ENCODE measurements around the gene SDK1. TPM values are rescaled to one million over a fixed set of nuclear protein-coding genes. Genes with fewer than 3 reads are reported as not detected.

SDK1 gene
- polyA plus RNA-seq, 1 donor, result 7.1 TPM

DNA sequence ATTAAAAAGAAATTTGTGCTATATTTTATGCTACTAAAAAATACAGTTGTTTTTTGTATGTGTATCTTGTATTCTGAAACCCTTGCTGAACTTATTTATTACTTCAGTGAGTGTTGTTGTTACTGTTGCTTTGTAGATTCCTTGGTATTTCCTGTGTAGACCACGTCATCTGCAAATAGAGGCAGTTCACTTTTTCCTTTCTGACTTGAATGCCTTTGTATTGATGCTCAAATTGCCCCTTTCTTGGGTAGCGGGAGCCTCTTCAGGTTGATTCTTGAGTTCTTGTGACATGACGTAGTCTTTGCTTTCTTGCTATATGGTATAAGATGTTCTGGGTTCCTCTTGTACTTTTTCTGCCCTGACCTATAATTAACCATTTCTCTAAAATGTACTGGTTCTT is 504.1 kb downstream of the SDK1 start:
- DNase-seq, result no peak

DNA sequence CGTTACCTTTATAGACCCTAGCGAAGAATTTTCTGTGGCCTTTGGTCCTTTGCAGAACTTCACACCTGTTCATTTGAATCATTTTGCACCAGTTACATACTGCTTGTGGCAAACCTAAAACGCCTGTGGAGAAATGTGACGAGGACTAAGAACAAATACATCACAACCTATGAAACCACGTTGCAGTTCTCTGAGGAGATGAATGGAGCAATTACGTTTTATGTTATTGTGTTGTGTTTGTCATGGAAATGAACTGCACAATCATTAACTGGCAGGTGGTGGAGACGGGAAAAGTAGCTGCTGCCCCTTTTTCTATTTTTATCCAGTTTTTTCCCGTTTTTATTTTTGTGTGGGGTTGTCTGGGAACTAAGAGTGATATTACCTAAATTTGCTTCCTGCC is 505.5 kb downstream of the SDK1 start:
- DNase-seq, result no peak

DNA sequence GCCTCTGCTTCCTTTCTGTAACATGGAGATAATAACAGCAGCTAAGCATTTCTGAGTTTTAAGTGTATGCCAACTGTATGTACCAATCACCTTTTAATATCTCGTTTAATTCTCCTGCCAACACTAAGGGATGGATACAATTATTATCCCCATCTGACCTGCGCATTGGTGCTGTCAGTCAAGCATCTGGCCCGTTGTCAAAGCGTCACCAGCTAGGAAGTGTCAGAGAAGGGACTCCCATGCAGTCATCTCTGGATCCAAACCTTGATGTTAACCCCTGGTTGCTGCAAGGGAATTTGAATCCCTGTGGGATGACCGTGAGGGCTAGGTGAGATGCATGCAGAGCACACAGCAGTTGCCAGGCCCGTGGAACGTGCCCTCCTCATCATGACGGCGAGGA is 506.8 kb downstream of the SDK1 start:
- no peak for DNase-seq

DNA sequence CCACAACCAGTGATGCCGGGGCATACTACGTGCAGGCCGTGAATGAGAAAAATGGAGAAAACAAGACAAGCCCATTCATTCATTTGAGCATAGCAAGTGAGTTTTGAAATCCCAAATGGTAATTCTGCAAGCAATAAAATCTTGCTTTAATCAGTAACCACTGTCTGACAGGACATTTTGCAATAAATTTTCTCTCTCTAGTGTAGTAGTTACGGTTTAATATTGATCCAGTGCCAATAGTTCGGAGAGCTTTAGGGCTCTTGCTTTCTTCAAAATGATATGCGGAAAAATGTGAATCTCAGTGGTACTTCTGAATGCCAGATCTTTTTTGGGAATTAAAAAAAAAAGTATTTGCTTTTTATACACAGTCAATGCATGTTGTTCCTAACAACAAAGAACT is 520.4 kb downstream of the SDK1 start:
- no peak for DNase-seq

DNA sequence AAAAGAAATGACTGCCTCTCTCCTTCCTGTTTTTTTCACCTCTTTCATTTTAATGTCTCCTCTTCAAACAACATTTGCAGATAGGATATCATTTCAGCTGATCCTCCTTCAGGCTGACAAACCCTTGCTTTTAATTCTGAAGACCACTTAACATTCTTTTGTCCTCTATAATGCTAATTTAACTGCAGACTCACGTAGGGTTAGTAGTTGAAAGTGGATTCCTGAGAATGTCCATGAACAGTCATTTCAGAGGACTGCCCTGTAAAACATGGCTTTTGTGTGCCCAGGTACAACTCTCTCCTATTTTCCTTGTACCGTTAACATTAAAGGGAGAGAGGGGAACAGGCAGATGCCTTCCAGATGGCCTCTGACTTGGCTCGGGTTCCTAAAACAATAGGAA is 524.4 kb downstream of the SDK1 start:
- DNase-seq, result no peak

DNA sequence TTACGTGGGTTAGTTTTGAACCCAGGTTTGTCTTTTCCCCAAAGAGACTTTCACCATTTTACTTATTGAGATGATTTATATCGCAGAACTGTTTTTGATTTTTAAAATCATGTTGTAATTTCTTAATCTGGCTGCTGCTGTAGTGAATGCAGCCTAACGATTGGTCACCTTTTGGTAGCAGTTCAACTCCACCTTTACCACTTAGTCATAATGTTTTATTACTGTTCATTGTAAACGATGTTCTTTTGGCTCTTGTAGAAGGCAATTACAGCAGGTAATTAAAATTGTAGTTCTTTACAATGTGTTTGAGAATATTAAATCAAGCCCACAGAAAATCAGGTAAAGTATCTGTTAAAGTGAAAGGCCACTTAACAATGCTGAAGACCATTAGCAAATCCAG is 531.1 kb downstream of the SDK1 start:
- DNase-seq, result no peak

DNA sequence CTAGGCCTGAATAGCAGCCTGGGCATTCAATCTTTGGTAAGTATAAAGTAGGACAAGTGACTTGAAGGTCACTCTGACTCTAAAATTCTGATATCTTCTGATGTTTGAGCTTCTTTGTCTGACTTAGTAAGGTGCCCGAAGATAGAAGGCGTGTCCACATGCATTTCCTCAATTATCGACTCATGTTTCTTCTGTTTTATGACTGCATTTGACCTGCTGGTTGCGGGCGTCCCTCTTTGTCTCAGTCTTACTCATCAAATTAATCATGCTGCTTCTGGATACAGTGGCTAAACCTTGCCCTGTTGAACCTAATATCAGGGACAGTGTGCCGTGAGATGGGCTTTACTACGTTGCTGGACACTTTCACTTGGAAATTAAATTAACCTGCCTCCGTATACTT is 534.1 kb downstream of the SDK1 start:
- no peak for DNase-seq

DNA sequence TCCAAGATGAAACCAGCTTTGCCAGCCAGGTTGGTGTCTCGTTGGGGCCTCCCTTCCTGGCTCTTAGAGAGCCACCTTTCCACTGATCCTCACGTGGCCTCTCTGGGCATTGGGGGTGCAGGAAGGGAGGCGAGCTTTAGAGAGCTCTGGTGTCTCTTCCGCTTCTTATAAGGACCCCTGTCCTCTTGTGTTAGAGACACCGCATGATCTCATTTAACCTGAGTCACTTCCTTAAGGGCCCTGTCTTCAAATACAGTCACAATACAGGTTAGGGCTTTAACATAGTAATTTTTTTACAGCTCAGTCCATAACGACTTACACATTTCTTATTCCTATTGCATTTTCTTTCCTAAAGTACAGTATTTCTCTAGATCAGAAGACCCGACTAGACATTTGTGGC is 535.8 kb downstream of the SDK1 start:
- no peak for DNase-seq

DNA sequence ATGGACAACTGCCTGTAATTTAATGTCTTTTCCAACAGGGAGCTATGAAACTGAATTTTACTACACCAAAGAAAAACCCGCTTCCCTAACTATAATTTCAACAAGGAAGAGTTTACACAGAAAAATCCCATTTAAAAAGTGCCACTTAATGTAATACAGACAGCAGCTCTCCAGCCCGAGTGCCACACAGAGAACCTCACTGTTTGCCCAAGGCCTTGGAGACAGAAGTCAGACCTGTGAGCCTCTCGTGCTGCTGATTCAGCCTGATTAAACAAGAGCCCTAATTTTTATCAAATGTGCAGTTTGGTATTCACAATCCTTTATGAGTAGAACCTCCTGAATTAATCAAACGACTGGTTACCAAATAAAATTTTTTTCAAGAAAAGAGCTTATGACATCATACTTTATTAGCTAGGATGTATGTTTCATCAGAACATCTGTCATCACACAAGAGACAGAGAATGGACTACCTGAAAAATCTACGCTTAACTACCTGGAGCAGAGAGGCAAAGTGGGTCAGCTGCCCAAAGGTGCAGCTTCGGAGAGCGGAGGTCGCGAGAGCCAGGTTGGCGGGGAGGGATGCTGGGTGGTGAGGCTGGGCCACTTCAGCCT is 543.6 kb downstream of the SDK1 start:
- DNase-seq, result no peak

DNA sequence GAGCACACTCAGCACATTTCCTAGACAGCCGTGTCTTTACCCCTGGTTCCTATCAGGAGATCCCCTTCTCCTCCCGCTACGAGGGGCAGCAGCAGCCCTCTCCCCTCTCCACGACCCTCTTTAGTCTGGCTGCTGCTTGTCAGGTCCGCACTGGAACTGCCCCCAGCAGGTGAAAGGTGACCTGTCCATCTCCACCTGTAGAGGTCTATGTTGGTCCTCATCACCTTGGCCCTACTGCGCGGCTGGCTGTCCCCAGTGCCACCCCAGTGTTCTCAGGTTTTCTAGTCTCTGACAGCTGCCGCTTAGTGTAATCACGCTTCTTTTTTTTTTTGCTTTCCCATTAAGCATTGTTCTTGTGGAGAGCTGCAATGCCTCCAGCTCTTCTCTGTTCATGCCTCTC is 545.7 kb downstream of the SDK1 start:
- DNase-seq, result no peak

DNA sequence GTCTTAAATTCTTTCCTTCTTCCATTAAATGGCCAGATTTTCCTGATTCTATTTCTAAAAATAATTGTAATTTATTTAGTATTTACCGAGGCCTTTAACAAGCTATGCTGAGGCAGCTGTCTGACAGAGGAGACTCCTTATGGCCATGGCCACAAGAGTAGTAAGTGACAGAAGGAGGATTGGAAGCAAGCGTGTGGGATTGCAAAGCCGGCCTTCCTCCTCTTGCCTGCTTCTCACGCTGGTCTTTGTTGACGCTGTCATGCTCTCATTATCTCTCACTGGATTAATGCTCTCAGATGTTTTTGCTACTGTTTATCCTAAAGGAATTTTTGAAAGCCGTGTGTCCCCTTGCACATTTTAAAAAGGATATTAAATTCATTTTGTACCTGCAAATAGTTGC is 546.3 kb downstream of the SDK1 start:
- DNase-seq, result no peak

DNA sequence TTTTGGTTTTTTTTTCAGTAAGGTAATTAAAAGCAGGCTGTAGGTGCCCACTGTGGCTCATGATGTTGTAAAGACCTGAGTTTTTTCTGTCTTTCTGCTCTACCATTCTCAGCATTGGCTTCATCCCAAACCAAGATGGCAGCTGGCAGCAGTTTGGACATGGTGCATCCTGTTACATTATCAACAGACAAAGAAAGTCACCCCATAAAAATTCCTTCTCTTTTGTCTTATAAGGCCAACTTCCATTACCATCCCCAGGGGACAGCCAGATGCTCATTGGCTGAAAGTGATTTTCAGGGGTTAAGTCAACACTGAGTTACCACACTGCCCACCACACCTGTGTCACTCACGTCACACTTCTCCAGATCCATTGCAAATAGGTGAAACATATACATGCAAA is 558.4 kb downstream of the SDK1 start:
- no peak for DNase-seq

DNA sequence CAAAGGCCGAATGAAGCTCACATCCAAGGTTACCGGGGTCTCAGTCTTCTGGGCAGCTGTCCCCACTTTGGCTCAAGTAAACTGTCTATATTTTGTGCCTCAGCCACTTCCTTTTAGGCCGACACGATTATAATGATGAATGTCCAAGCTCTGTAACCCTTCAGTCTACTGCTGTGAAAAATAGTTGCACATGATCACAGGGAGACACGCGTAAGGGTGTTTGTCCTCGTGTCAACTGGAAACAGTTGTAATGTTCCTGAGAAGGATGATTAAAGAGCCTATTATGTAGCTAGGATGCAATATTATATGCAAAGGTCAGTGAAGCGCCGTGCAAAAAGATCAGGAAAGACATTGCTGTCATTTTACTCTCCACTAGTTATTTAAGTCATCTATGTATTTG is 559.9 kb downstream of the SDK1 start:
- DNase-seq, result no peak

DNA sequence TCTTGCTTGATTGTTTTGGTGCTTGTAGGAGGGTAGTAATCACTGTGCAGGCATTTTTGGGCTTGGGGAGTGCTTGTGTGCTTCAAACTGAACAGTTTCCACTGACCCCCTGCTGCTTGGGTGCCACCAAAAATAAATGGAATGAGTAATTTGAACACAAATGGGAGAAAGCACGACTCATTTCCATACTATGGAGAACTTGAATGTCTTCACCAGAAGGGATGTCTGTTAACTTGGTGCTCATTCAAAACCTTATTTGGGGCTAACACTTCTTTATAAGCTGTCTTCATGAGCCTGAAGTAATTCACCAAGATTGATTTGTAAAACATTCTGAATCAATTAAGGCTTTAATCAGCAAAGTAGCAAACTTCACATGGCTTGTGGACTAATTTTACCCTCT is 560.3 kb downstream of the SDK1 start:
- no peak for DNase-seq

DNA sequence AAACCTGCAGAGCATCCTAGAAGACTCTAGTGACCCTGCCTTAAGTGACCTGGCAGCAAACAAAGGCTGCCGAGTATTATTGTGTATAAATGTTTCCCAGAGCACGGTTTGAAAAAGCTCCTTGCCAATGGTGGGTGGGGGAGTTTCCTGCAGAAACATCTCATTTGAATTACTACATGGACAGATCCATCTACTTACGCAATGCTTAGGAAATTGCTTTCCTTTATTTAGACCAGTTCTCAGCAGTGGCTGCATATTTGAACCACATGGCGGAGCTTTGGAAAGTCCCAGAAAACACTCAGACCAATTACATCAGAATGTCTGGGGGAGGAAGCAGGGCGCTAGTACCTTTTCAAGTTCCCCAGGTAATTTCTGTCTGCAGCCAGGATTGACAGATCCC is 560.9 kb downstream of the SDK1 start:
- DNase-seq, result peak; percentile 46

DNA sequence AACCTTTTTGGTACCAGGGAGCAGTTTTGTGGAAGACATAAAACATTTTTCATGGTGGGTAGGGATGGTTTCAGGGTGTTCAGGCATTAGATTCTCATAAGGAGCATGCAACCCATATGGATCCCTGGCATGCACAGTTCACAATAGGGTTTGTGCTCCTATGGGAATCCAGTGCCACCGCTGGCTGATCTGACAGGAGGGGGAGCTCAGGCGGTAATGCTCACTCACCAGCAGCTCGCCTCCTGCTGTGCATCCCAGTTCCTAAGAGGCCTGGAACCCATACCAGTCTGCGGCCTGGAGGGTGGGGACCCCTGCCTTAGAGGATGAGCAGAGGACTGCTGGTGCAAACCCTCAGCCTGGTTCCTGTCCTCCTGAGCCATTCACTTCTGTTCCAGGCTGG is 561.7 kb downstream of the SDK1 start:
- DNase-seq, result no peak

DNA sequence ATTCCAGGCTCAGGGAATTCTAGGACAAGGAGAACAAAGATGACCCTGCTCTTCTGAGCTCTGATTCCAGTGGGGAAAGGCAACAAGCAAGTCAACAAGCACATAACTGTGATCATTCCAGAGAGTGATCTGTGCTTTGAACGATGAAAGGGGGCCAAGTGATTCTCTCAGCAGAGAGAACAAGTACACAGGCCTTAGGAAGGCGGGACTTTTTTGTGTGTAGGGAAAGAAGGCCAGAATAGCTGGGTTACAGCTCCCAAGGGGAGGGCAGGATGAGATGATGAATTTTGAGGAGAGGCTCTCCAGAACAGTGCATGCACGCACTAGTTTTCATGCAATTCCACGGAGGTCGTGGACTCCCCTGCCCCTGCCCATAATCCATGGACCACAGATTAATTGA is 565.2 kb downstream of the SDK1 start:
- DNase-seq, result no peak

DNA sequence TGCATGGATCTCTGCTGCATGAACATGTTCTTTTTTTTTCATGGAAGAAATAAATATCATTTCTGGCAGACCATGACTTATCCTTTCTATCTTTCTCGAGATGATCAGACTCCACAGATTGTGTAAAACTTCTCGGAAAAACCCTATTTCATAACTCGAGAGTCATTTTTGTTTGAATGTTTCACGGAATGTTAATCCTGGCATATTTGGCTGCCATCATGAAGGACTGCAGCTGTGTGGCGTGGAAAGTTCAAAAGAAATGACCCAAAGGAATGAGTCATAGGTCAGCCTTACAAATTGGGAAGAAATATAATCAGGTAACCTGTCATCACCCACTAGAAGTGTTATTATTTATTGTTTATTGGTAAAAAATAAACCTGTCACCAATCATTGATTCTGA is 566.8 kb downstream of the SDK1 start:
- no peak for DNase-seq

DNA sequence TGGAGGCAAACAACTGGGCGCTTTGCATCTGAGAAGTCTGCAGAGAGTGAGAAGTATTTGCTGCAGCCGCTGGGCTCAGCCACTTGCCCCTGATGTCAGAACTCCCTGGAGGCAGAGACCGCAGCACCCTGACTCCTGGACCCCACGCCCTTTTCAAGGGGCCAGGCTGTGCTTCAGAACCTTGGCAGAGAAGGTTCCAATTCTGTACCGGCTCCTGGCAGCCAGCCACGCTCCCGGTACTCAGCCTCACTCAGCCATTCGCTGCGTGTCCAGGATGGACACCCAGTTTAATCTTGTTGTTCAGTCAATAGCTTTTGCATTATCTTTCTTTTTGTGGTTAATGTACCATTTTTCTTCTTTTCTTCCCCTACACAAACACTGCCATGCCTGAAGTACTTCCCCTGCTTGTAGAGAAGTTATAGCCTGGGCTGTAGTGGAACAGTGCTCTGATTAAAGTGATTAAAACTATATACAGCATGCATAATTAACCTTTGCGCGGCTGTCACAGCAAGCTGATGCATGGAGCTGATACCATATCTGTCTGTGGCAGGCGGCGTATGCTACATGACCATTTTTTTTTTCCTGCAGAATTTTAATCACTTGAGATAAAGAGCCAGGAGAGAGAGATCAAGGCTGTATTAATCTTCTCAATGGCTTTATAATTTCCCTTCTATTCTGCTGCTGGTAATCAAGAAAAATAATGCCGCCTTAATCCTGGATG is 578.5 kb downstream of the SDK1 start:
- no peak for DNase-seq

DNA sequence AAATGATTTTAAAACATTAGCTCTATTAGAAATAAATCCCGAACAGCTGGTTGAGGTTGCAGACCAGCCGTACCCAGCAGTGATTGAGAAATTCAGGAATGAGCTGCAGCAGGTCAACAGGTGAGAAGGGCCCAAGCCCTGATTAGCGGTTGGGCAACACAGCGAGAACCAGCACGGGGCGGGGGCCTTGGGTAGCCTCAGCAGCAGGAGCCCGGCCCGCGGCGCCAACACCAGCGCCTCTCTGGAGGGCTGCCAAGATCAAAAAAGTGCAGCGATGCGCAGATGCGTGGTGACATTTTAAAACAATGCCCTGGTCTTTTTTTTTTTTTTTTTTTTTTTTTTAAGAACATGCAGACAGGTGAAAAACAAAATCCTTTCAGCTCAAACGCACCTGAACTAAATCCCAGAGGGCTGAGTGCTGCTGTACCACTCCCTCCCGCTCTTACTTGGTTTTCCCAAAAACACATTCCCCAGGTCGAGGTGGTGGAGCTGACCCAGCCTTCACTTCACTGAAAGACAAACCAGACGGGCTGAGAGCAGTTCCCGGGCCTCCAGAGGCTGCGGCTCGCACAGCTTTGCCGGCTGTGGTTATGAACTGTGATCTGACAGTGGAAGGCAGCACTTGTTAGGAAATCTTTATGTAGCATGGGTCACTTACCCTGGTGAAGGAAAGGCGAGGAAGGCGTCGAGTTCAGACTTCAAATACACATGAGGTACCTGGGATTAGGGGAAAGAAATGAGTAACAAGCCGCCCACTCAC is 579.4 kb downstream of the SDK1 start:
- no peak for DNase-seq

DNA sequence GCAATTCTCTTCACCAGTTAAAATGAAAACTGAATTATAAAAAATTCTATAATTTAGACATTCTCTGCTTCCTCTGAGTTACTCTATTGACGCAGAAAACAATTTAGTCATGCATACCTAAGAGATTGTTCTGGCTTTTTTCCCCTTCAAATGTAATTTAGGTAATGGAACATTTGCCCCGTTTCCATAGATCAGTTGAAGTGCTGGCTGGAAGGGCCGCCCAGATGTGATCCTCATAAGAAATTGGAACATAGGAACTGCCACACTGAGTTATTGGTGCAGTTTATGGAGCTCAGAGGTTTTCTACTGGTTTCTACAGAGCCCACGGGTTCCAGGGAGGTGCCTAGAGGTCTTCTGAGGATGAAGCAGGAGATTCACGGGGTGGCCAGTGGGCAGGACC is 581.7 kb downstream of the SDK1 start:
- DNase-seq, result no peak

DNA sequence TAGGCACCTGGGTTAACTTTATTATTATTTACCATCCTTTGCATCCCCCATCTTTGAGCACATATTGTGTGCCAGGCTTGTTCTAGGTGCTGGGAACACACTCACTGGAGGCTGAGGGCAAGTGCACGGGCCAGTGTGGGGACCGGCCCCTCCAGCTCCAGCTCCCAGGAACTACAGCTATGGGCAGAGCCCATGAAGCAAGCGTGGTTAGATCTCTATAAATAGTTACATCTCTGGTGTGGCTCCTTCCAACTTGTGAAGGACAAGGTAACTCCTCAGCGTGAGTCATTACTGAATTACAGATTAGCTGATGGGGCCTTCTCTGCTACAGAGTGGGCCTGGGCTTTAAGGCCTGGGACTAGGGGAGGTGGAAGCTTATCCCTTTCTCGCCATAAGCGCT is 583.5 kb downstream of the SDK1 start:
- no peak for DNase-seq

DNA sequence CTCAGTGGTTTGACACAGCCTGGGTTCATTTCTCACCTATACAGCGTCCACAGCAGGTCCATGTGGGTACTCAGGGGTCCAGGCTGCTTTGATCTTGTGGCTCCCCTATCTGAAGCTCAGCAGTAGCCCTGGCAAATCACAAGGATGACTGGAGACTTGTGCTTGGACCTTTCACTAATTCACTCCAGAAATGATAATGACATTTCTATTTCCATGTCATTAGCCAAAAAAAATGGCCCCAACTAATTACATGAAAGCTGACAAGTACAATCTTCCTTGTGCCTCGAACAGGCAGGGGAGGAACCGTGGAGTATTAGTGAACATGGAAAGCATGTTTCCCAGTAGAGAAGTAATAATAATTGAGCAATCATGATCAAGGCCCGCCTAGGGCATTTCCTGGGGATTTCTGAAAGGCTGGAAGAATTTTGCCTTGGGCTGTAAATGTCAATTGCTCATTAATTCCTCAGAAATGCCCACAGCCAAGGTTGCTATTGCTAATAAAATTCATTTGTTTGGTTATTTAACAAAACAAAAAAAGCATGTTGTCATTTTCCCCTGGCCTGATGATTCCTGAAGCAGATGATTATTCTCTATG is 586.1 kb downstream of the SDK1 start:
- no peak for DNase-seq
